Astrocyte of the cerebellum (primary cell): ENCODE results near the gene LRRC37B.

Experiments
- DNase-seq: peaks from one replicate; pipeline ENCODE4 v3.0.0-alpha.2; 2011; ENCODE audit warnings: low read depth
- H3K4me3 ChIP-seq: 2 replicates; pipeline ENCODE4 v1.5.1; 2011; ENCODE audit warnings: mild to moderate bottlenecking, low read depth, low read length, moderate library complexity
- CTCF ChIP-seq: IDR thresholded peaks from 2 replicates; pipeline ENCODE4 v1.5.1; 2012; ENCODE audit warnings: low read length, low read depth, moderate library complexity, mild to moderate bottlenecking; ENCODE audit errors: missing control alignments
- in situ Hi-C: cut with HindIII; loops from 2 replicates; pipeline ENCODE4 v1.10.0; 2017; ENCODE audit warnings: low sequenced_read_pairs

The LRRC37B gene

GRCh38 chr17:32100971-32101631 is 93.9 kb downstream of the LRRC37B start:
- no peak for DNase-seq
- no peak for TF ChIP-seq CTCF
- in situ Hi-C loops: no loop called here
- no peak overlapping the region for H3K4me3 ChIP-seq

GRCh38 chr17:32102172-32102571 is 95.0 kb downstream of the LRRC37B start:
- no peak overlapping the region for H3K4me3 ChIP-seq
- TF ChIP-seq CTCF: no peak
- no peak for DNase-seq
- in situ Hi-C loops: no loop called here

GRCh38 chr17:32102646-32103186 is 95.5 kb downstream of the LRRC37B start:
- TF ChIP-seq CTCF: no peak
- in situ Hi-C loops: no loop called here
- H3K4me3 ChIP-seq: no peak overlapping the region
- DNase-seq: no peak
